NCI-H2196 (cell line): Measurements from ENCODE around the gene MISFA.
"Not testable (repeated sequence)": the region's sequence is repeated elsewhere in the genome, so short reads cannot be mapped to it uniquely, and the experiment has no call there.

ENCODE experiments used
- DNase-seq: peaks from one replicate; lab custom pipeline; 2025; ENCODE audit not compliant: unreplicated experiment; lab: John Stamatoyannopoulos, UW

Gene MISFA

GRCh38 chr11:18617688-18618341 lies 18.2 kb downstream of the MISFA start:
- DNase-seq = no peak

GRCh38 chr11:18618342-18619025 lies 18.9 kb downstream of the MISFA start:
- no peak for DNase-seq

DNA sequence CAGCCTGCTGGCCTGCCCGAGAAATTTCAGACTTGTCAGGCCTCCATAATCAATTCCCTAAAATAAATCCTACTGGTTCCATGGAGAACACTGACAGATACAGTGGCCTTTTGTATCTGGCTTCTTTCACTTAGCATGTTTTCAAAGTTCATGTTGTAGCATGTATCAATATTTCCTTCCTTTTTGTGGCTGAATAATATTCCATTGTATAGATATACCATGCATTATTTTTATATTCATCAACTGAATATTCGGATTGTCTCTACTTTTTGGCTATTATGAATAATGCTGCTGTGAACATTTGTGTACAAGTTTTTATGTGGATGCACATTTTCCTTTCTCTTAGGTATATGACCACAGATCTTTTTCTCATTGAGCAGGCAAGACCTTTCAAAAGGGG lies 24.1 kb downstream of the MISFA start:
- DNase-seq = no peak

DNA sequence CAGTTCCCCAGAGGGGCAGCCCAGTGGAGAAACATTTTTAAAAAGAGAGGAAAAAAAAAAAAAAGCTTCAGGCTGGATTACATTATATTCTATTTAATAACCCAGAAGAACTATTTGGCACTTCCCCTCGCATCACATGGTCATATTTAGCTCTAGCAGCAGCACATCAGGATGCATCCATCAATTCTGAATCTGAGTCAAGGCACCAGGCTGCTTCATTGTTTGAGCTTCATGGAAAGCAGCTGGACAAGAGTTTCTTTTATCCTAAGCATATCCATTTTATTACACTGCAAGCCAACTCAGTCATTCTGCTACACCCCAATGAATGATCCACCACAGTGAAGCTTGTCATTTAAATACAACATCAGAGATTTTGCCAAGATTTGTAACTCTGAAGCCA lies 24.6 kb downstream of the MISFA start:
- DNase-seq = no peak

DNA sequence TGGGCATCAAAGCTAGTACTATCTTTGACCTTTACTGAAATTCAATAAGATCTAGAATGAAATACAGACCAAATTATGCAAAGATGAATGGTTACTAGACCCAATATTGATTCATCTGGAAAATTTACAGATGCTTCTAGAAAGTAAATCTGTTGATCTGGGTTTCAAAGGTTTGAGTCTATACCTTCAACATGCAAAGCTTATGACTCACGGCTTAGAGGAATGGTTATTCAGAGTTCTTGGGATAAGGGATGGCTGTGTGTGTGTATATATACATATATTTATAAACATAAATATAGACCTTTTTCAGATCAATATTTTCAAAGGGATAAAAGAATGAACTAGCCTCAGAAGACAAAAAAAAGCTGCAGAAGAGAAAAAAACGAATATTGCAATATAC lies 33.3 kb downstream of the MISFA start:
- DNase-seq = no peak

DNA sequence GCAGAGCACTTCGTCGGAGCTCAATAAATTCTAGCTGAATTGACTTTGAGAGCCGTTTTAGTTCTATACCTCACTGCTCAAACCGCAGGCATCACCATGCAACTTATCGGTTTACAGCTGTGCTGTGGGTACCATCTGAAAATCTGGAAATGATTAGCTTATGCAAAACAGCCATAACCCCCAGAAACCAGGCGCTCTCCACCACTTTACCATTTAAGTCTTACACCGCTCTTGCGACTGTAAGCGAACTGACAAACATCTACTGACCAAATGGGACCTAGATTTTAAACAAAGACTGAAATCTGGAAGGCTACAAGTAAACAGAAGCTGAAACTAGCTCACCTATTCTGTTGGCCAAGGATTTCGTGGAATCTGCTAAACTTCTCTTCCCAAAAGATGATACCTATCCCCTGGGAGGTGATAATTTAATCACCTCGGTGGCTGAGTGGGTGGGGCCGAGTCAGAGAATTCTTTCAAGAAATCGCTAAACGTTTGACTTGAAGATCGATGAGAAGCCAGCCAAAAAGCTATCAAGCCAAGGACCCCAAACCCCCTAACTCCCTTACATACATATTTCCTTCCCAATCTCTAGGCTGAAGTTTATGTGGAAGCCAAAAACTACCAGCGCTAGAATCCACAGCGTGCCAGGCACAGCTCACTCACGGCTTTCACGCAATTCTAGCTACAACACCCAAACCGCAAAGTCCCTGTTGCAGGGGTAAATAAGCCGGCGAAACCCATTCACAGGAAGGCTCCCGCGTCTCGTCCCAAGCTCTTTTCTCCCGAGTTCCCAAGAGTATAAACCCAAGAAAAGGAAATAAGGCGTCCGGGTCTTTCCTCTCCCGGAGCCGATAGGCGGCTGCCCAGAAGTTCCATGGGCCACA lies 33.9 kb downstream of the MISFA start:
- no peak for DNase-seq

DNA sequence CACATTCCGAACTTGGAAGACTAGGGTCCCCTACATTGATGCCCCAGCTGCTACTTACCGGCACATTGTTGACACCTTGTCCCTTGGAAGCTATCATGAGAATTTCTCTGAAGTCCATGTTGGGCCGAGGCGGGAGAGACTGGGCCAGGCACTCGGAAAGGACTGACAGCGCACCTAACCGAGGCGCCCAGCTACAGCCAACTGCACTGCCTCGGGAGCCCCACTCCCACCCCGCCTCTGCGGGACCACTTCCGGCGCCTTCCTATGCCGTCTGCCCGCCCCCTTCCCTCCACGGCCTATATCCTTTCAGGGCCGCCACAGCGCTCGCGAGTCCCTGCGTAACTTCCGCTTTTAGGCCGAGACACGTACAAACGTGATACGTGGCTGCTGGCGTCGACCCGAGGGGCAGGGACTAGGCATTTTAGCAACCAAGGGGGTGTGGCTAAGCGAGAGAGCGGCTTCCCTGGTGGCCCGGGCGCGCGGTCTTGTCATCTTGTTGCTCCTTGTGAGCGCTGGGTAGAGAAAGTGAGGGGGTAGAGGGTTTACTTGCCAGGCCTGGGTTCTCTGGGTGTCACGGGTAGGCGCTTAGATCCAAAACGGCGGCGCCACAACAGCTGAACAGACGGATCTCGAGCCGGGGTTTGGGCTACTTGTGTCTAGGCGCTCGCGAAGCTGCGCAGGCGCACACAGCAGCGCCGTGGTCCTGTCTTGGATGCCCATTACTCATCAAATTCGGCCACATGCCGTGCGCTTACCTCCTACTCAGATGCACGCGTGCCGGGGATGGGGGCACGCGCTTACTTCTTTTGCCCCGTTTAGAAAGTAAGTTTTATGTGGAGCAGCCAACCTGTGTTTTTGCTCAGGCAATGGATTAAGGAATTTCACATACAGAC lies 34.8 kb downstream of the MISFA start, which contains the start of gene SPTY2D1:
Gene SPTY2D1, minus strand, starts transcription at position 203 of the 893 bp plus-strand sequence. Its CDS starts 85 bp downstream, at position 118.
- peak; percentile 99 for DNase-seq

GRCh38 chr11:18641677-18642076 lies 42.1 kb downstream of the MISFA start:
- no peak for DNase-seq

DNA sequence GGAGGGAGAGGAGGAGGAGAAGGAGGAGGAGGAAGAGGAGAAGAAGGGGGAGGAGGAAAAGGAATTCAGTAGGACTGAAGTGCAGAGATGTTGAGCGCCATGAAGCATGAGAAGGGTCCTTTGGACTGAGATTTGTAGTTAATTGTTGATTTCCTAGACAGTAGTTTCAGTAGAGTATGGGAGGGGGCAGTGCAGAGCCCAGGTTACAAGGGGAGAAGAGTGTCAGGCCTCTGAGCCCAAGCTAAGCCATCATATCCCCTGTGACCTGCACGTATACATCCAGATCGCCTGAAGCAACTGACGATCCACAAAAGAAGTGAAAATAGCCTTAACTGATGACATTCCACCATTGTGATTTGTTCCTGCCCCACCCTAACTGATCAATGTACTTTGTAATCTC lies 43.4 kb downstream of the MISFA start:
- not testable (repeated sequence) for DNase-seq

- DNase-seq = no peak
Observed at GRCh38 chr11:18650353-18650752, 50.8 kb downstream of the MISFA start.

GRCh38 chr11:18650859-18651557 lies 51.4 kb downstream of the MISFA start:
- peak; percentile 43 for DNase-seq
